ENCODE results near the gene TNS1.
"Not testable (repeated sequence)": the region's sequence is repeated elsewhere in the genome, so short reads cannot be mapped to it uniquely, and the experiment has no call there.

The TNS1 gene

DNA sequence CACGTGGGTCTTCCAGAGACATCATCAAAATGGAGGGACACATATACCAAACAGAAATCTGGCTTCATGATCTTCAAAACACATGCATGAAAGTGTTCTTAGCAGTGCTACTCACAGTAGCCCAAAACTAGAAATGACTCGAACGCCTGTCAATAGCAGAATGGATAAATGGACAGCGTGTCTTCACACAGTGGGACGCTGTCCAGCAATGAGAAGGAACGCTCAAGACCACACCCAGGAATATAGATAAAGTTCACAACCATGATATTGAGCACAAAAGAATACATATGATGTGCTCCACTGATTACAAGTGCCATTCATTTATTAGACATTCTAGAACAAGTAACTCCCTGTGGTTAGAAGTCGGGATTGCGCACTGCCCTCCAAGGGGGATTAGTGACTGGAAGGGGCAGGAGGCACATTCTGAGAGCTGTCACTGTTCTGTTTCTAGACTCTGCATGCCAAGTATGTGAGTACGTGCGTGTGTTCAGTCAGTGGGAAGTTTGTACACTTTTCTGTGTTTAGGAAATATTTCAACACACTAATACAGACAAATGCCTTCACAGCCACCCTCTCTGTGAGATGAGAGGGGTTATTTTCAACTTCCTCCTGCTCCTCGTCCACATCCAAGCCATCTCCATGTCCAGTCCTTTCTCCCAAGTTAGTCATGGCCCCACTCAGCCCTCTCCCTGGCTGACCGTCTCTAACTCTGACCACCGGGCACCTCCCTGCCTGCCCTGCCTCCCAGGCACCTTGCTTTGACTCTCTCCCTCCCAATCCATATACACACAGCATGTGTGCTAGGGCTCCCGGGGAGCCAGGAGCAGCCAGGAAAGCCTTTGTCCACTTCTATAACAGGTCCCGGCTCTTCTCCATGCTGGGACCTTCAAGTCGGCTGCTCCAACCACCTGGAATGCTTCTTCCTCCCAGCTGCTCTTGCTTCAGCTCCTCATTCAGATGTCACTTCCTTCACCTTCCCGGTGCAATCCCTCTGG, 26.9 kb upstream of the TNS1 start:
- DNase-seq (ENCODE audit: low read depth), result no peak

DNA sequence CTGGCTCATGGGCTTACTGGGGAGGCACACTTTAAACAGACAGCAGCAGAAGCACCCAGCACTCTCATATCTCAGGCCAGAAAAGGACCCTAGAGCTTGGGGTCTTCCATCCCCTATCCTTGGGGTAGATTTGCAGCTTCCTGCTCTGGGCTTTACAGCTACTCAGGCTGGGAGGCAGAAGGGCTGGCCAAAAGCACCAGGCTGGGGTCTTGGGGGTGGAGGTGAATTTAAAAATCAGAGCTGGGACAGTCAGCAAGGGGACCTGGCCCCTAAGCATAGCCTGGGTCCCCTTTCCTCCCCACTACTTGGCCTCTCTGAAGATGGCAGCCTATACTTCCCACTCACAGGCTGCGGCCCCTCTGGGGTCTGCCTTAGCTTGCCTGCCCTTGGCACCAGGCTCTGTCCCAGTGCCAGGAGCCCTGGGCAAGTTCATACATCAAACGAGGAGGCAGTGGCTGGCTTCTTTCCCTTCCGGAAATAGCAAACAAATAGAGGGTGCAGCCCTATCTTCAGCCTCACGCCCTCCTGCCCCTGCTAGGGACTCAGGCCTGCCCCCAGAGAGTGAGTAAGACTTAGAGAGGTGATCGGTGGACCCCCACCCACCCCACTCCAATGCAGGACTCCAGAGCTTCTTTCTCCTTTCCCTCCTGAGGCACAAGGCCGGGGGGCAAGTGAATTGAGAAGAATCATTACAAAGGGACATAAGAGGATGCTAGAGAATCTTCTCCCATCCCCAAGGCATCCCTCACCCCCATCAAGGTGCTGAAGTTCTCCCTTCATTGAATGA, 26.0 kb upstream of the TNS1 start:
- no peak for DNase-seq (ENCODE audit: low read depth)

DNA sequence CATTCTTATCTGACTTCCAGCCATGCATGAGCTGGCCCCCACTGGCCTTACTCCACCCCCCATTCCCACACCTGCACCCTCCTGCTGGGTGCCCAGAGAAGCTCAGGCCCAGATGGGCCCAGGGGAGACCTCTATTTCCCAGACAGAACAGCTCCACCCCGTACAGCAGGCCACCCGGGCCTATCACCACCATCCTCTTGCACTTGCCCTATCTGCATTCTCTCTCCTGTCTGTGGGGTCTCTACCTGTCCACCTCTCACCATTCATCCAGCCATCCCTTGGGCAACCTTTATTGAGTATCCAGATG, 25.3 kb upstream of the TNS1 start:
- no peak for DNase-seq (ENCODE audit: low read depth)

DNA sequence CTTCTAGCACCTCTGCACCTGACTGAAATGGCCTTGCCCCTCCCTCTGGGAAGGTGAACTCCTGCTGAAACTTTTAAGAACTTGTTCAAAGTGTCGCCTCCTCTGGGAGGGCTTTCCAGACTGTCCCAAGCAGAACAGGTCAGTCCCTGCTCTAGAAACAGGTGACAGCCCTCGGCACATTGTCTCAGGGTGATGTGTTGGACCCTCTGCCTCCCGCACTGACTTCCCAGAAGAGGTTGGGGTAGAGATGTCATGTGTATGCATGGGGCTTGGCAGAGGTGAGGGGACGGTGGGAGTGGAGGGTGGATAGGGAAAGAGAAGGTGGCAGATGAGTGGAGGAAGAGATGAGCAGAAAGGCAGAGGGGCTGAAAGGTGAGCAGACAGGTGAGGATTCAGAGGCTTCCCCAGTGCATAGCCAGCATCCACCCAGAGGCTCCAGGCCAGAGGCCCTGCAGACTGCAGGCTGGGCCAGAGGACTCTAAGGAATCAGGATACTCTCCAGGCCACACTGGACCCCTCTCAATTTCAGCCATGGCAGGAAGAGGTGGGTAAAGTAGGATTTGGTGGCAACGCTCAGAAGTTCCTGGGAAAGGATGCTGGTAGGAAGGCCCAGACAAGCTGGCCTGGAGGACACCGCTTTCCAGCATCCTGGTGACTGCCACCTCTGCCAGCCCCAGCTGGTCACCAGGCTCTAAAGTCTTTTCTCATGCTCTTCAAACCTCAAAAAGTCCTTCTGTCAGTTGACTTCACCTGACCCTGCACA, 24.8 kb upstream of the TNS1 start:
- no peak for DNase-seq (ENCODE audit: low read depth)

DNA sequence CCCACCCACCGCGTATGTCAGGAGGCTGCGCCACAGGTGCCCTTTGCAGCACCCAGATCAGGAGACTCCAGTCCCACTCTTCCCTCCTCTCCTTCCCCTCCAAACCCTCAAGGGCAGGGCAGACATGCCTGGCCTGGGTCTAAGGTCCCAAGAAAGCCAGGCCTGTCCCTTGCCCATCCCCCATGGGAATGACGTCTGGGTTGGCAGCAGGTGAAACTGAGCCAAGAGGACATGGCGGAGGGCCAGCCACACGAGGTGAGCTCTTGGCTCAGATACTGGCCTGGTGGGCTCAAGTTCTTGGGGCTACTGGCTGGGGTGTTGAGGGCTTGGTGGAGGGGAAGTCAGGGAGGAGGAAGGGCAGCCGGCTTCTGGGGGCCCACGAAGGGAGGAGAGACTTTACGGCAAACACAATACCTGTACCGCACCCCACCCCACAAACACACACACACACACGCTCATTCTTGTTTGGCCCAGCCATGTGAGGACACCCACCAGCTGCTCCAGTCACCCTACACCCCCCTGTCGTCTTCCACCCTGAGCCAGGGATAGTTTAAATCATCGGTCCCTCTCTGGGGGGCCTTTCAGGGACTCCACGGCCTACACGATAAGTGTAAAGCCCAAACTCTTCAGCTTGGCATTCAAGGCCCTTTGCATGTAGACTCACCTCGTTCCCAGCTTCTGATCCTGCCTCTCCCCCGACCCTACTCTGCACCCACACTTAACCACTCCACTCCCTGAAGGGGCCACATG, 24.1 kb upstream of the TNS1 start:
- DNase-seq (ENCODE audit: low read depth), result no peak

DNA sequence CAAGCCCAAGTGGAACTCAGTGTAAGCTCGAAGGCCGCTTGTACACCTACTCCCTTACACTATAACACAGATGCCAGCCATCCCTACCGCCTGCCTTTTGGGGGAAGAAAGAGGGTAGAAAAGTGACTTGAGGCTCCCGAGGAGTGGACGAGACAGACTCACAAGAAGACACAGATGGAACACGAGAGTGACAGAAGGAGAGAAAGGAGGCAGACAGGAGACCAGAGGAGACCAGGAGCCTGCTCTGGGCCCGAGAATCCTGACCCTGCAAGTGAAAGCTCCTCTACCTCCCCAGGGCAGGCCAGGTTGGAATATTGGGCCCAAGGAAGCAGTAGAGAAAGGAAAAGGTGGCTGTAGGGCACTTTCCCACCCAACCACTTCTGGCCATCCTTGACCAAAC, 23.4 kb upstream of the TNS1 start:
- DNase-seq (ENCODE audit: low read depth), result no peak

DNA sequence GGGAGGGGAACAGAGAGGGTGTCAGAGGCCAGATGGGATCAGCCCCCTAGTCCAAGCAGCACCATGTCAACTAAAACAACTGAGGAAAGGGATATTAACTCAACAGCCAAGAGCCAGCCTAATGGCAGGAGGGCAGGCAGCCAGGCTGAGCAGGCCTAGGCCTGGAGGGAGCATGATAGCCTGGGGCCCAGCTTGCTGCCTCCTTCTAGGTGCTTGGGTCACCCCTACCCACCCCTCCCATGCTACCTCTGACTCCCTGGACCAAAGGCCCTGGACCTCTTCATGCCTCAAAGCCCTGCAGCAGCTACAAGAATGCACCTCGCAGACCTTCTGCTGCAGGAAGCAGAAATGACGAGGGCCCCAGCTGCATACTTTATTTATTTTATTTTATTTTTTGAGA, 22.1 kb upstream of the TNS1 start:
- no peak for DNase-seq (ENCODE audit: low read depth)

DNA sequence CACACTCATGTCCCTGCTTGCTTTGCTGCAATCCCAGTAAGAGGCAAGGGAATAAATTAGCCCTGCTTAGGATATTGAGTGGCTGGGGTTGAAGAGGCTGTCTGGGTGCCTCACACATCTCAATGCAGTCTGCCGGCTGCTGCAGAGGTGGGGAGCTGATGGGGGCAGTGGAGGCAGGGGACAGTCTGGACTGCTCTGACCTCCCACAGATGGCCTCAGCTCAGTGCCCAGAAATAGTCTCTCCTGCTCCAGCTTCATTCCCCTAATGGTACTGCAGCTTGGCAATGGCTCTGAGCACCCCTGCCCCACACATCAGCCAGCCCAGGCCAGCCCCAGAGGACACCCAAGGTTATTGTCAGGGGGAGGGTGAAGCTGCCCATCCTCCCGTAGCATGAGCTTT, 21.5 kb upstream of the TNS1 start:
- no peak for DNase-seq (ENCODE audit: low read depth)

DNA sequence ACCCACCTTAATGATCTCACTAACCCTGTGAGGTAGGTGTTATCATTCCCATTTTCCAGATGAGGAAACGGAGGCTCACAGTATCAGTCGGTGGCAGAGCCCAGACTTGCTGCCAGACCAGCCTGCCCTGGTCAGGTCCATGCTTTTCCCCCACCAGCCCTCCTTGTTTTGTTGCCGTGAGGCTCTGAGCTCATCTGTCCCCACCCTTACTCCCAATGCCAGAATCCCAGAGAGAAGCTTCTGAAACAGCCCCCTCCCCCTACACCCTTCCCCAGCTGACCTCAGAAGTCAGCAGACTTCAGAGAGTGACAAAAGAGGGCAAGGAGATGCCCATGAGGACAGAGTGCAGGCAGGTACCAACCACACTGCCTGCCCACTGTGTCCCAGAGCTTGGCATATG, 20.8 kb upstream of the TNS1 start:
- no peak for DNase-seq (ENCODE audit: low read depth)

DNA sequence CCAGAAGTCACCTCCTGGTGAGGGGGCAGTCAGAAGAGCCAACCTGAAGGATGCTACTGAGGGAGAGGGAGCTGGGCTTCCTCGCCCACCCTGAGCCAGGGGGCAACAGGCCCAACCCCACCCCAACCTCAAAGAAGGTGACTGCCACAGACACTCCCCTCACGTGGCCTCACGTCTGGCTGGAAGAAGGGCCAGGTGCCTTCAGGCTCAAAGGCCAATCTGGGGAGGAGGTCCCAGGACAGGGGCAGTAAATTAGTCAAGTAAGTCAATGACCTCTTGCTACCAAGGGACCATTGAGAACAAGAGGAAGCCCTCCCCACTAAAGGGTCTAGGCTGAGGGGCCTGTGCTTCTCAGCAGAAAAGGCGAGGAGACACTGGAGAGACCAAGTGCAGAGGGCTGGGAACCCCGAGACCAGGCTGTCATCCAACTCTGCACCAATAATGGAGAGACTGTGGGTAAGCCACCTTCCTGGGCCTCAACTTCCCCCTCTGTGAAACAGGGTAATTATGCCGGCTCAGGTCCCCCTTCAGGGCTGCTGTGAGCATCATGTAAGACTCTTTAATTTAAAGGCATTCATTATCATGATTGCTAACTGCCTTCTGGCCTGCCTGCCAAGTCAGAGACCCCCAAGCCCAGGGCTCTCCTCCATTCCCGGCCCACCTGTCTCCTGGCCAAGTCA, 20.2 kb upstream of the TNS1 start:
- no peak for DNase-seq (ENCODE audit: low read depth)

DNA sequence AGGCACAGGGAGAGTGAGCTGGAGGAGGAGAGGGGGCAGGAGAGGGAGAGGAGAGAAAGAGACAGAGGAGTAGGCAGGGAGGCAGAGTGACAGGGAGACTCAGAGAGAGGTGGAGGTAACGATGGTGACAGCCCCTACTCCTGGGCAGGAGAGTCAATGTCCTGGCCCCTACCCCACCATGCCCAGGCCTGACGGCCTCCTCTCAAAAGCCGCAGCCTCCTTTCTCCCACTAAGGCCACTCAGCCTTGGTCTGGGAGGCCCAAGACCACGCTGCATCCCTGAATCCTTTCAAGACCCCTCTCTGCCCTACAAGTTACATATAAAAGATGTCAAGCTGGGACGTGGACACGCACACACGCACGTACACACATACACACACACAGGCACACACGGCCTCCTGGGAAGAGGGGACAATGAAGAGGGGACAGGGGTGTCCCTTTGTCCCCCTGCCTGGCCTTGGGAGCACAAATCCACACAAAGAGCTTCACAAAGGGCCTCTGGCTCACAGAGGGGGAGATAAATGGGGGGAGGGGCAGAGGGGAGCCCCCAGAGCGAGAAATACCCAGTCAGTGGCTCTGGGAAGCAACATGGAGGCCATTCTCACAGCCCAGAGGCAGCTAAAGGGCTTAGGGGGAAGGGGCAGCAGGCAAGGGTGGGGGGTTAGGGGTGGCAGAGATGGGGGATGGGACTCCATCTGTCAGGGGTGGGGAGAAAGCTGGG, 19.5 kb upstream of the TNS1 start:
- no peak for DNase-seq (ENCODE audit: low read depth)

DNA sequence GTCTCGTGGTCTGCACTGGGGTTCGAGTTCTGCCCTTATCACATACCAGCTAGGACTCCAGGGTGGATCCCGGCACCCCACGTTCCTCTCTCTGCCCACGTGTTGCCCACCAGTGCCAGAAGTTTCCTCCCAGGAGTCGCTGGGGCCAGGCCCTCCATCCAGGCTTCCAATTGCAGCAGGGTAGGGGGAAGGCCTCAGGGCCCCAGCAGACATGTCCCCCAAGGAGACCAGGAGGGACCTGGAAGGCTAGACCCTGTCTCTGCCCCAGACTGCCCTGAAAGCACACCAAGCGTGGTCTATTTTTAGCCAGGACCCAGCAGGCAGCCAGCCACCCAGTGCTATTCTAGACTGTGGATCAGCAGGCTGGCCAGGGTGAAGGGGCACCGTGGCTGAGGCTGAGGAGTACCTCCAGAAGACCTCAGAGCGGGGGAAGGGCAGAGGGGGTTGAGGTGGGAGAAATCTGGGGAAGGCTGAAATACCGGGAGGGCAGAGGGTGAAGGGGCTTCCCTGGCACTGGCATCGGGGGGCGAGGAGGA, 18.8 kb upstream of the TNS1 start:
- no peak for DNase-seq (ENCODE audit: low read depth)

DNA sequence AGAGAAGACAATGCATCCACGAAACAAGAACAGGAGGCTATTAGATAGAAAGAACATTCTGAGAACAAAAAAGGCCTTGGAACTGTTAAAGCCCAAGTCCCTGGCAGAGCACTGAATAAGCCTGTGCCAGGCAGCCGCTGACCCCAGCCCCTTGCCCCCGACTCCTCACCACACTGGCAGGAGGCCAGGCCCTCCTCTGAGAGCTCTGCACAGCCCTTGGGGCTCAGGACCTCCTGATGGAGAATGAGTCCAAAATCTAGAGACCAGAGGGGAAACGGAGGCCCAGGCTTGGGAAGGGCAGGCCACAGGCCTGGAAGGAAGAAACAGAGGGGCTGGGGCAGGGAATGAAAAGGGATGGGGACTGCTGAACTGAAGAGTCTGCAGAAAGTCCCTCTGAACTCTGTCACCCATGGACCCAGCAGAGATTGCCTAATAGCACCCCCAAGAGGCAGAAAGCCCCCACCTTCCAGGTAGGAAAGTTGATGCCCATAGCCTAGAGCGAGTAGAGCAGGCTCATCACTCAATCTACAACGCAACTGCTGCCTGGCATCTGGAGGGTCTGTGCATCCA, 18.3 kb upstream of the TNS1 start:
- DNase-seq (ENCODE audit: low read depth), result no peak

DNA sequence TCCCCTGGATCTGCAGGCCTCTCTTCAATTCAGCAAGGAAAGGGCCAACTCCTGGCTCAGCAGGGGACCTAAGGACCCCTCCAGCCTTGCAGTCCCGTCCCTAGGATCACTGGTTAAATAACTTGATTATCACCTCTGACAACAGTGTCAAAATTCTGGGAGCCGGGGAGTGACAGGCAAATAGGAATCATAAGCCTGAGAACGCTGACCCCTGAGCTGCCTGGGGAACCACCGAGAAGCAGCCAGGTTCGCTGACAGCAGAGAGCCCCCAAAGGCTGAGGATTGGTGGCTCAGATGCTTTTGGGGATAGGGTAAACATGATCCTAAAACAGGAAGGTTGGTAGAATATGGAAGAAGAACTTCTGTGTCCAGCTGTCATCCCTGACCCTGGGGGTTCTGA, 17.5 kb upstream of the TNS1 start:
- DNase-seq (ENCODE audit: low read depth), result no peak

DNA sequence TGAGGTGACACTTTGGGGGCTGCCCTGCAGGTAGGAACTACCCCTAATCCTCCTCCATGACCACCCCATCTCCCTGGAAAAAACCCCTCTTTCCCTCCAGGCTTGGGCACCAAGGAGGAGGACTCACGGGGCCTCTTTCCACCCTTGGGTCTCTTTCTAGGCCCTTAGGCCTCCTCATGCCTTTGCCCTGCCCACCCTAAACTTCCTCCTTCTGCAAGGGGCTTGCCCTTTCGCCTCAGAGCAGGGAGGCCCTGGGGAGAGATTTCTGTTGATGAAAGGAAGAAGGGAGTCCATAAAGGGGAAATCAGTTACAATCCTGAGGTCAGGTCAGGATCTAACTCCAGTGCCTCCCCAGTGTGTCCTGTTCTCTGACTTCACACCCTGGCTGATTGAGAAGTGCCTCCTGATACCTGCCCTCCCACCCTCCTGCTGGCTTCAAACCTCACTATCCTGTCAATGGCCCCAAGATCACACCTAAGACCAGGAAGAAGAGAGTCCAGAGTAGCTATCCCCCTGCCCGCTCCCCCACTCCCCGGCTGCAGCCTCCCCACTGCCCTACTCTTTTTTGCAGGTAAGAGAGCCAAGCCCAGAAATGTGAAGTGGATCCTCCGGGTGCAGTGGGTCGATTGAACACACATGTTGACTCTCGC, 16.7 kb upstream of the TNS1 start:
- DNase-seq (ENCODE audit: low read depth), result no peak

DNA sequence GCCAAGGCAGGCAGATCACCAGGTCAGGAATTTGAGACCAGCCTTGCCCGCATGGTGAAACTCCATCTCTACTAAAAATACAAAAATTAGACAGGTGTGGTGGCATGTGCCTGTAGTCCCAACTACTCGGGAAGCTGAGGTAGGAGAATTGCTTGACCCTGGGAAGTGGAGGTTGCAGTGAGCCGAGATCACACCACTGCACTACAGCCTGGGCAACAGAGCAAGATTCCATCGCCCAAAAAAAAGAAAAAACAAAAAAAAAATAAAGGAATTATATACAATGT, 16.0 kb upstream of the TNS1 start:
- DNase-seq (ENCODE audit: low read depth), result not testable (repeated sequence)

DNA sequence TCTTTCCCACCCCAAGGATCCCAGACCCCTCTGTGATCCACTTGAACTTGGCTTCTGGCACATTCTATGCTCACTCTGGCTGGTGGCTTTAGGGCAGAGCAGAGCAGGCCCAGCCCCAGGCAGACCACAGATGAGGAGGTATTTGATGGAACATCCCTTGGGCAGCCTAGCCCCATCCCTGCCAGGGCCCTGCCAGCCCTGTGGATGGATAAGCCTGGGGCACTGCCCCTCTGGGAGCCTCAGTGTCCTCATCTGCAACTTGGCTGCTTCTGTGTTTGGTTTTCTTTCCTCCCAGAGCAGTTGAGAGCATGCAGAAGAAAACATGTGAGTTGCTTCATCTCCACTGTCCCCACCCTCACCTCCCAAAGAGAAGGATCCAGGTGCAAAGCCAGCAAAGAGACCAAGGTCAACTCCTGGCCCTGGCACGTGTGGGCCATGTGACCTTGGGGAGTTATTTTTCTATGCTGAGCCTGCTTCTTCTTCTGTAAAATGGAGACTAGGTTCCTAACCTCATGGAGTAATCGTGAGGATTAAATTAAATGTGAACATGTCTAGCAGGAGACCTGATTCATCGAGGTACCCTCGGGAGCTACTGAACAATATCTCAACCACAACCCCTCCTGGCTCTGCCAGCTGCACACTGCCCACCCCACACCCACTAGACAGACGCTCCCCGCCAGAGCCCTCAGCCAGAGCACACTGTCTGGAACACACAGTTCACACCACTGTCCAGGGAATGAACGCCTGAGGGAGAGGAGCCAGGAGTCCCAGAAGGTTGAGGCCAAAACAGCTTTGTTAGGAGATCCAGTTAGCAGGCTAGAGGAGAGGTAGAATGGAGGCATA, 14.6 kb upstream of the TNS1 start:
- no peak for DNase-seq (ENCODE audit: low read depth)

DNA sequence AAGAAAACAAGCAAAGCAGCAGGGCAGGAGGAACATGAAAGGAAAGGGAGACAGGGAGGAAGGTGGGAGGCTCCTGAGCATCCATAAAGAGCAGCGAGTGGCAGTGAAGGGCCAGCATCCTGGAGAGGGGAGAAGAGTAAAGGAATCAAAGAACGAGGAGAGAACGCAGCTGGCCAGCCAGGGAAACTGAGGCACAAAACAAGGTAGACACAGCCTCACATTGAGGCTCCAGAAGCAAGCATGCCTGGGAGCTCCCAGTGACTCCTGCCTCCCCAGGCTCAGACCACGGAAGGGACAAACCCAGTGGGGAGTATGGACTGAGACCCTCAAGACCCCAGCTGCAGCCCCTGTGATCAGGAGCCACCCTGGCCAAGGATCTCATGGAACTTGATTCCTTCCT, 14.0 kb upstream of the TNS1 start:
- no peak for DNase-seq (ENCODE audit: low read depth)
